Dedifferentiated amniotic fluid mesenchymal stem cell (primary cell): ENCODE measurements around the gene ALKBH1.
"Not testable (repeated sequence)": the region's sequence is repeated elsewhere in the genome, so short reads cannot be mapped to it uniquely, and the experiment has no call there.

Source experiments
- DNase-seq: peaks from one replicate; pipeline ENCODE4 v3.0.0-alpha.2; 2016; ENCODE audit errors: extremely low spot score

The ALKBH1 gene

DNA sequence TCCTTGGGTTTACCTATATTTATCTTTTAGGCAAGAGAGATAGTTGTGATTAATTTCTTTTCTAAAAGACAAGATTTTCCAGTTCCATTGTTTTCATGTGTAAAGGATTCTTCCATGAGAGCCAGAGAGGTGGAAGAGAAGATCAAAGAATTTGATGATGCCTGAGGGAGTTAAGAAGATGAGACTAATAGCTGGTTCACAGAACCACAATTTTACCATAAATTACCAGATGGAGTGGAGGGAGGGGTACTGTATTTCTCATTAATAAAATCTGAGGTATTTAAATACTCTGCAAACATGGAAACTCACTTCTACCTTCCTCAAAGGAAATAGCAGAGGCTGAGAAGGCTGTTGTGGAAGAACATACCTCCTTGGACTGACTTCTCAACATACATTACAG, 34.6 kb downstream of the ALKBH1 start:
- DNase-seq: no peak

DNA sequence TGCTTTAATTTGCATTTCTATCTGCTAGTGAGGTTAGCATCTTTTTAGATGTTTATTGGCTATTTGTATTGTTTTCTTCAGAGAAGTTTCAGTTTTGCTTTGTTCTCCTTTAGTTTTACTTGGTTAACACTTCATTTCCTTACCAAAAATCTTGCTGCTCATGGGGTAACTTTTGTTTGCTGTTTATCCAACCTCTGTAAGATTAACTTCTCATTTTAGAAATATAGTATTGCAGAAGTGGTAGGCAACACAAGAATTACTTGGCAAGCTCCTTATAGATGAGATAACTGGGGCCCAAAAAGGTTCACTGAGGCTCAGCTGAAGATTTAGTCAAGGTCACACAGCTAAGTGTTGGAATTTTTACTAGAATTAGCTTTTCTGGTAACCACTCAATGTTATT, 40.5 kb downstream of the ALKBH1 start:
- DNase-seq: no peak

DNA sequence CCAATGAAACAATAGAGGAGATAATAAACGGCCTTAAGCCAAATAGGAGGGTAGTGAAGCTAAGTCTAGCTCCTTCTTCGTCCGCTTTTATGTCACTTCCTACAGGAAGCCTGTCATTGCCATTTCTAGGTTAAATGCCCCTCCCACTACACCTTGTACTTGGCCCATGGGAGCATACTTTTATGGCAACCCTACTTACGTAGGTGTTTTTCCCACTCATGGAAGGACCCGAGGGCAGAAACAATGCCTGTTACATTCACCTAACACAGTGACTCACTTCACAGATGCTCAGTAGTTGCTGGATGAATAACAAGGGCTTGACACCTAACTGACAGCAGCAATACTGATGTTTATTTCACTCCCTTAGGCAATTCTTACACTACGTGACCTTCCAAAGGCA, 44.5 kb downstream of the ALKBH1 start:
- DNase-seq: no peak

DNA sequence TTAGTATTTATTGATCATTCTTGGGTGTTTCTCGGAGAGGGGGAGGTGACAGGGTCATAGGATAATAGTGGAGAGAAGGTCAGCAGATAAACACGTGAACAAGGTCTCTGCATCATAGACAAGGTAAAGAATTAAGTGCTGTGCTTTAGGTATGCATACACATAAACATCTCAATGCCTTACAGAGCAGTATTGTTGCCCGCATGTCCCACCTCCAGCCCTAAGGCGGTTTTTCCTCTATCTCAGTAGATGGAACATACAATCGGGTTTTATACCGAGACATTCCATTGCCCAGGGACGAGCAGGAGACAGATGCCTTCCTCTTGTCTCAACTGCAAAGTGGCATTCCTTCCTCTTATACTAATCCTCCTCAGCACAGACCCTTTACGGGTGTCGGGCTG, 46.3 kb downstream of the ALKBH1 start:
- not testable (repeated sequence) for DNase-seq

DNA sequence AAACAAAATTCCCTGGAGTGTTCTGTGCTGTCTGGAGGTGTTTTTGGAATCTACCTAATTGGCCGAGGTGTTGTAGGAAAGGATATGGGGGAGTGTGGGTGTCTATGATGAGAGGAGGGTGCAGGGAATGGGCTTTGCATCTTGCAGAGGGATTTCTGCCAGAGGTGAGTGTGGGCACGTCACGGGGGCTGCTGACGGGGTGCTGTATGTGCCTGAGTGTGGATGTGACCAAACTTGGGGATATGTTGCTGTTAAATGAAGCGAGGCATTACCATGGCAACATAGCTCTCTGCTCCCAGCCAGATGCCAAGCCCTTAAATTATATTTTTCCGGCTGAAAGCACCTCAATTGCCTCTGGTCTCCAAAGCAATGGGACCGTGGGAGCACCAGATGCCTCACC, 47.1 kb downstream of the ALKBH1 start:
- DNase-seq: no peak

DNA sequence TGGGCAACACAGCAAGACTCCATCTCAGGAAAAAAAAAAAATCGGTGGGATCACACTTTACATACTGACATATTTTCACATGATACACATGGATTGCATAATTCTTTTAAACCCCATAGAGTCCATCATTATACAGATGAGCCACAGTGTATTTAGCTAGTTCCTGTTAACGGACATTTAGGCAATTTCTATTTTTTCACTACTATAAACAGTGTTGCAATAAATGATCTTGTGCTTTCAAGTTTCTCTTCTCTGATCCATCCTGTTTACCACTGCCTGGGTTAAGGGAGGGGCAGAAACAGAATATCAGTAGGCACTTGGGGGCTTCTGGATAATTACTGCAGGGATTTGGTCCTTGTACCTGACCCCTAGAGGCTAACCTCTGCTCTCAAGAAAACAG, 48.0 kb downstream of the ALKBH1 start:
- no peak for DNase-seq

DNA sequence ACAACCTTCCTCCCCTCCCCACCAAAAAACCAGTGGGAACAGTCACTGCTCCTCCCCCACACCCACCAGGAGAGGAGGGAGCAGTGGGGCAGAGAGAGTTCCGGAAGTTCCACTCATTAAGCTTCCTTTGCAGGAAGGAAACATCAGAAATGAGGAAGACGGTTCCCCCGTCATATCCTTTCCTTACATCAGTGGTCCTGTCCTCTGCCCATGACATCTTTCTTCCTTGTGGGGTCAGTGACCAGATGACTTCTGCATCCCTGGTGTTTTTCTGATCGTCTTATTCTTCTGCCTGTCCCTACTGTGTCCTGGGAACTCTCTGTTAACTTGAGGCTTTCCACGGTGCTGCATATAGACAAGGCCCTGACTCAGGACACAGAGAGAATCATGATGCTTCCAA, 50.5 kb downstream of the ALKBH1 start:
- DNase-seq: no peak

DNA sequence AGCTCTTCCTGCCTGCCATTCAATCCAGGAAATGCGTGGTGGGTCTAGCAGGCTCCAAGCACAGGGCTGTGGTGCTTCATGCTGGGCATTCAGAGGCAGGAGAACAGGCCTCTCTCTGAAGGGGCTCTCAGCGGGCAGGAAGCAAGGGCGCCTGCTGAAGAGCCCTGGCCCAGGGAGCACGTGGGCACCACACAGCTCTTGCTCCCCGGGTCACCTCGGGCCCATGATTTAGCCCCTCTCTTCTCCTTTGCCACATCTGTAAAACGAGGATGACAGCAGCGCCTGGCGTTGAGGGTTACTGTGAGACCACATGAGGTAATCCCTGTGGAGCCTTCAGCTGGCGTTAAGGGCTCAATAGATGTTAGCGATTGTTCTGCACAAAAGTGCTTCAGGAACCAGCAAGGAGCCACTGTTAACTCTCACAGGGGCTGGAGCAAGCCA, 53.8 kb downstream of the ALKBH1 start:
- no peak for DNase-seq

DNA sequence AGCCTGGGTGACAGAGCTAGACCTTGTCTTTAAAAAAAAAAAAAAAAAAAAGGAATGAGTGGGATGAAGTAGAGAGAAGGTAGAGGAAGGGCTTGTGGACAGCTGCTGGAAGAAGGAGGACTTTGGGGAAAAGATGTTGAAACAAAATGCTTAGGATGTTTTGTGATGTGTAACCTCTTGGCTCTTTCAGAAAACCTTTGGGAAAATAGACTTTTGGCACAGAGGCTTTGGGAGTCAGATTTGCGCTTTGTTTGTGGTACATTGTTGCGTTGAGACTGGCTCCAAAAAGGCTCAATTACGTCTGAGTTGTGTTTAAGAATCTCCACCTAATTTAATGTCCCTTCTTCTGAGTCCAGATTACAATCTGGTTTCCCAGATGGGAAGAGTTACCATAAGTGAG, 58.5 kb downstream of the ALKBH1 start:
- no peak for DNase-seq

DNA sequence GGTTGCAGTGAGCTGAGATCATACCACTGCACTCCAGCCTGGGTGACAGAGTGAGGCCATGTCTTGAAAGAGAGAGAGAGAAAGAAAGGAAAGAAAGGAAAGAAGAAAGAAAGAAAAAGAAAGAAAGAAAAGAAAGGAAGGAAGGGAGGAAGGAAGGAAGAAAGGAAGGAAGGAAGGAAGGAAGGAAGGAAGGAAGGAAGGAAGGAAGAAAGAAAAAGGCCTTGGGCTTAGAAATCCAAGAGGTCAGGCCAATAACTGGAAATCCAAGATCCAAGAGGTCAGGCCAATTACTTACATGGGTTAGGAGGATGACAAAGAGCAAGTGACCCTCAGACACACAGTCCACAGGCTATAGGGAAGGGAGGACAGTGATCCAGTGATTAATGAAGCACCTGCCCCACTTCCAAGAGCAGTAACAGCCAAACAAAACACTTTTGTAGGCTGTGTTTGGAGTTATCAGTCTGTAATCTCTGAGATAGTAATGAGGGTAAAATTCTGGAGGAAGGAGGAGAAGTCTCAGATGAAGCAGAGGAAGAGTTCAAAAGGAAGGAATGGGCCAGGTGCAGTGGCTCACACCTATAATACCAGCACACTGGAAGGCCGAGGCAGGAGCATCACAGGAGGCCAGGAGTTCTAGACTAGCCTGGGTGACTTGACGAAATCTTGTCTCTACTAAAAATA, 59.2 kb downstream of the ALKBH1 start:
- no peak for DNase-seq

DNA sequence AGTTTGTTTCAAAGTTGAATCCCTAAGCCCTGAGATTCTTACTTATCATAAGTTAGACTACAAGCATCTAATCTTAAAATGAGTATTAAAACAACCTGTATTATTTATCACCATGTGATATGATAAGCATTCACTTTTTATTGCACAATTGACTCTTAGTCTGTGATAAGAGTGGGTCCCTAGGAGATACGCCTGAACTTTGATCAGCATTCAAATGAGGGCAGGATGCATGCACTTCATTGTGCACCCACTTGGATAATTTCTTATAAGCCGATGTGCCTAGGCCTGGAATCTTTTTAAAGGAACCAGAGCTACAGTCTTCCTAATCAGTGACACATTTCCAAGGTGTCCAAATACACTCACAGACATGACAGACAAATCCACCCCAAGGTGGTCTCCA, 60.0 kb downstream of the ALKBH1 start:
- DNase-seq: no peak

DNA sequence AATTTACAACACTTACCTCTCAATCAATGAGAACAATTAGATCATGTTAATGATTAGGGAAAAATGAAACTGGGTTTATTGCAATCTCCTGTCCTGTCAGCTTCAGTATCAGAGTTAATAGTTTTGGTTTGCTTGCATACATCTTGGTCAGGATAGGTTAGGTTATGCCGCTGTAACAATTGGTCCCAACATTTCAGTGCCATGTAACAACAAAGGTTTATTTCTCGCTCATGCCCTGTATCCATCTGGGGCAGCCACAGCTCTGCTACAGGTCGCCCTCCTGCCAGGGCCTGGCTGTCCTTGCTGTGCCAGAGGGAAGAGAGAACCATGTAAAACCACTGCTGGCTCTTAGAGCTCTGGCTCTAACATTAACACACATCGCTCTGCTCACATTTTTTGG, 60.9 kb downstream of the ALKBH1 start:
- no peak for DNase-seq

DNA sequence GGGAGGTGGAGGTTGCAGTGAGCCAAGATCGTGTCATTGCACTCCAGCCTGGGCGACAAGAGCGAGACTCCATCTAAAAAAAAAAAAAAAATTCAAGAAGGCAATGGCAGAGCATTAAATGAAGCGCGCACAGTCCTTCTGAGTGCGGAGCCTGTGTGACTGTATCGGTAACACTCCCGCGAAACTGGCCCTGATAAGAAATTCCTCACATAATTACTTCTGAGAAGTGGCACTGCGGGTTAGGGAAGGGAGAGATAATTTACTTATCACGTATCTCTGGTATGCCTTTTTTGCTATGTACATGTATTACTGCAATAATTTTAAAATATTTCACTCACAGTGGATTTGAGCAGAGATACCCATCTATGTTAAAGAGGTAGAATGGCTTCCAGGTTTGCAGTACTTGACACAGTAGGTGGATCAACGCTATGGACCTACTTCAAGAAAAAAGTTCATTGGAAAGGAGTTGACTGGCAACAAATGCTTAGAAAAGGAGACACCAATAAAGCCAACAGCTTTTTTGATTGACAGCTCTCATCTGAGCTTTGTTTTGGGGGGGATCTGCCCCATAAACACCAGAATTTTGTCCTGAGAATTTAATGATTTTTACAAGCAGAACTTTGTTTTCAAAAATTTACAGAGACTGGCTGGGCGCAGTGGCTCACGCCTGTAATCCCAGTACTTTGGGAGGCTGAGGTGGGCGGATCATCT, 62.1 kb downstream of the ALKBH1 start:
- no peak for DNase-seq

DNA sequence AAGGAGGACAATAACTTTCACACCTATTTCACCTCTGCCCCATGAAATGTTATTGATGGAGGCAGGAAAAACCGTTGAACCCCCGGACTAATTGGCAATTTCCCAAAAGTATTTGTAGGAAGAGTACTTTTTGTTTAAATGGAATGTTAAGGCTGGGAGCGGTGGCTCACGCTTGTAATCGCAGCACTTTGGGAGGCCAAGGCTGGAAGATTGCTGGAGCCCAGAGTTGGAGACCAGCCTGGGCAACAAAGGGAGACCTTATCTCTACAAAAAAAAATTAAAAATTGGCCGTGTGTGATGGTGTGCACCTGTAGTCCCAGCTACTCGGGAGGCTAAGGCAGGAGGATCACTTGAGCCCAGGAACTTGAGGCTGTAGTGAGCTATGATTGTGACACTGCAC, 65.4 kb downstream of the ALKBH1 start:
- DNase-seq: no peak

DNA sequence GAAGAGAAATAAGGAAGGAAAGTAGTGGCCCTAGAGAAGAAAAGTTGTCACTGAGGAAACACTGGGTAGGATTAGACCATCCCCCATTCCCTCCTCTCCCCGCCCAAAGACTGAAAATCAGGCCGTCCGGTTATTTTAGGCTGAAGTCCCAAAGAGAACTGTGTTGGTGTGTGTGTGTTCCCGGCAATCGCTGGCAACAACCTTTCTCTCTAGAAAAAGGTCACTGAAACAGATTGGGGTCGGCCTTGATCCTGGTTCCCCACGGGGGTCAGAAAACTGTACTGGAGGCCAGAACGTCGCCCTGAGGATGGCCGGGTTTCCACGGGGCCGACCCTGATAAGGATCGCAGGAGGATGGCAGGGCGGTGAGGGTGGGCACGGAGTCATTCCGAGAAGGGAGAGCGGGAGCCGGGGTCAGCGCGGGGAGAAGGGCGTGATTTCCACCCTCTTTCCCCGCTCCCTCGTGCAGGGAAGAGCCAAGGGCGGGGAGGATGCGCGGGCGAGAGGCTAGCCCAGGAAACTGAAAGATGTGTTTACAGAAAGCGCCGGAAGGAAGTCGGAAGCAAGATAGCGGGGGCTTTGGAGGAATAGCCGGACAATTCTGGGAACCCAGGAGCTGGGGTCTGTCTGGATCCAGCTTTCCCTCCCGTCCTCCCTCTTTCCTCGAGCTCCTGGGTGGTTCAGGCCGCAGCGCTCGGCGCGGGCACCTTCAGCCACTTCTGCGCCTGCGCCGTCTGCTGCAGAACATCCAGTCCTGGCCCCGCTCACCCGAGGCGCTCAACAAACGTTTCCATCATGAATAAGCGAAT, 66.1 kb downstream of the ALKBH1 start:
- no peak for DNase-seq

DNA sequence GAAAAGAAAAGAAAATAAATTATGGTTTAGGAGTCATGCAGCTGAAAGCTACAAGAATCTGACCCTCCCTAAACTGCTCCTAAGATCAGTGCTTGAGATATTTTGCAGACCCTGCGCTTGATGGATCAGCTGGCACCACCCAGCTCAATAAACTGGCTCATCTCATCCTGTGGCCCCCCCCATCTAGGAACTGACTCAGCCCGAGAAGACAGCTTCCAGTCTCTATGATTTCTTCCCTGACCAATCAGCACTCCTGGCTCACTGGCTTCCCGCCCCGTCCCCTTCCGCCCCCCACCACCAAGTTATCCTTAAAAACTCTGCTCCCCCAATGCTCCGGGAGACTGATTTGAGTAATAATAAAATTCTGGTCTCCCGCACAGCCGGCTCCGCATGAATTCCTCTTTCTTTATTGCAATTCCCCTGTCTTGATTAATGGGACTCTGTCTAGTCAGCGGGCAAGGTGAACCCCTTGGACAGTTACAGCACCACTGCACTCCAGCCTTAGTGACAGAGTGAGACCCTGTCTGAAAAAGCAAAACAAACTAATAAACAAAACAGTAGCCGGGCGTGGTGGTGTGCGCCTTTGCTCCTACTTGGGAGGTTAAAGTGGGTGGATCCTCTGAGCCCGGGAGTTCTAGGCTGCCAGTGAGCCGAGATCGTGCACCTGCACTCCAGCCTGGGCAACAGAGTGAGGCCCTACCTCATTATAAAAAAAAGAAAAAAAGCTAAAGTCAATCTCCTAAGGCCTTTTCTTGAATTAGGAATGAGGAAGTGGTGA, 66.9 kb downstream of the ALKBH1 start:
- no peak for DNase-seq

DNA sequence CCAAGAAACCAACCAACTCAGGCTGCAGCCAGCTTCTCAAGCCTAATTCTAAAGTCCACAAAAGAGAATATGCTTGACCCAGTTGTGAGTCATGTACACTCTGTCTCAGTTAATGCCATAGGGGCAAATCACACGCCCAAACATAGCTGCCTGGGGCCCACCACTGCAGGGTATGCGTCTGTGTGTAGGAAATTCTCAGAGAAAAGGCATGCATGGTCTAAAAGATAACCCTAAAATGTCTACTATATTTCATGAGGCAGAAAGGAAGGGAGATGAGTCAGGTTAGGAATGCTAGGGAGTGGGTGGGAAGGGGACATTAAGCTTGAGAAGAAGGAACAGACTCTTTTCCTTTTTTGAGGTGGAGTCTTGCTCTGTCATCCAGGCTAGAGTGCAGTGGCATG, 69.1 kb downstream of the ALKBH1 start:
- DNase-seq: peak; percentile 71

DNA sequence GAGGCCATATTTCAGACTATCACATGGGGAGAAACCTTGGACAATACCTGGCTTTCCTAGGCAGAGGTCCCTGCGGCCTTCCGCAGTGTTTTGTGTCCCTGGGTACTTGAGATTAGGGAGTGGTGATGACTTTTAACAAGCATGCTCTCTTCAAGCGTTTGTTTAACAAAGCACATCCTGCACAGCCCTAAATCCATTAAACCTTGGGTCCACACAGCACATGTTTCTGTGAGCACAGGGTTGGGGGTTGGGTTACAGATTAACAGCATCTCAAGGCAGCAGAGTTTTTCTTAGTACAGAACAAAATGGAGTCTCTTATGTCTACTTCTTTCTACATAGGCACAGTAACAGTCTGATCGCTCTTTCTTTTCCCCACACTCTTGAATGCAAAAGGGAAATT, 72.0 kb downstream of the ALKBH1 start:
- not testable (repeated sequence) for DNase-seq

DNA sequence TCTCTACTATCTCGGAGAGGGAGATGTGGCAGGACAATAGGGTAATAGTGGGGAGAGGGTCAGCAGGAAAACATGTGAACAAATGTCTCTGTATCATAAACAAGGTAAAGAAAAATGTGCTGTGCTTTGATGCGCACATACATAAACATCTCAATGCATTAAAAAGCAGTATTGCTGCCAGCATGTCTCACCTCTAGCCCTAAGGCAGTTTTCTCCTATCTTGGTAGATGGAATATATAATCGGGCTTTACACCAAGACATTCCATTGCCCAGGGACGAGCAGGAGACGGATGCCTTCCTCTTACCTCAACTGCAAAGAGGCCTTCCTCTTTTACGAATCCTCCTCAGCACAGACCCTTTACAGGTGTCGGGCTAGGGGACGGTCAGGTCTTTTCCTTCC, 72.4 kb downstream of the ALKBH1 start:
- not testable (repeated sequence) for DNase-seq

DNA sequence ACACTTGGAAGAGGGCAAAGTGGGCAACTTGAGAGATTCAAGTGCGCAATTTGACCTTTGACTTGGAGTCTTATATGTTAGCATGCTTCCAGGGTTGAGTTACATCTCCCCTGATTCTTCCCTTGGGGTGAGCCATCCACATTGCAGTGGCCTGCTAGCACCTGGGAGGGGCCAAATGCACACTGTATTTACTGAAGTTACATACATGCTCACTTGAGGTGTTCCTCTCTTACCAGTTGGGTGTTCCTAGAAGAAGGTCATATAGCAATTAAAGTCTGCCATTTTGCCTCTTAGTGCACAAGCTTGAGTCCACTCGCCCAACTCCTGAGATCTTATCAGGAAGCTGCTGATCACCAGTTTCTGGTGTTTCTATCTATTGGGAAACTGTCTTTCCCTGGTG, 77.7 kb downstream of the ALKBH1 start:
- DNase-seq: no peak

DNA sequence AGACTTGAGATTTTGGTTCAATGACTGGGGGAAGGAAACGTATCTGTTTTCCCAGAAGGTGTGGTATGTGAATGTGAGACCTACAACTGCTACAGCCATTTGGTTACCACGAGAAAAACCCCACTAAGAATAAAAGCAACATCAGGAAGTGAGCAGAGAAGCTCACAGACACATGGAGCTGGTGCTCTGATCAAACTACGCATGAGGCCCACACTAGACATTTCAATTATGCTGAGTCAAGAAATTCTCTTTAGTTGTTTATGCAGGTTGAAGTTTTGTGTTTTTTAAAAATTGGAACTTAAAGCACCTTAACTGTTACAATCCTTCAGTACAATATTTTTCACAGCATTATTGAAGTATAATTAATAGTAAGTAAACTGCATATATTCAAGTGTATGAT, 82.5 kb downstream of the ALKBH1 start:
- no peak for DNase-seq

DNA sequence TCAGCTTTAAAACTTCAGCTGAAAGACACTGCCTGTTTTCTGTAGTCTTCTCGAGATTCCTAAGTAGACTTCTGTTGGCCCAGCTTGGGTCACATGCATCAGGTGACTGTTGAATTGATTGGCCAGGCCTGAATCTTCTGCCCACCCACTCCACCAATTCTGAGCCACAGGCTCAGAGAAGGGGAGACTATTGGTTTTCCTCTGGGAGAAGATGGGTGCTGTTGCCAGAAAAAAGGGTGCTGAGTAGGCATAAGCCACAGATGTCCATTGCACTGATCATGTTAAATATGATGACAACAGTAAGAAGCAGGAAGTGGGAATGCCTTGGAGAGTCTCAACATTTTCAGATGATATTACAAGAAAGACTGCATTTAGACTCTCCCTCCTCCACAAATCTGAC, 84.6 kb downstream of the ALKBH1 start:
- DNase-seq: no peak
